ENCODE measurements around the gene RNF144A. TPM values are rescaled to one million over a fixed set of nuclear protein-coding genes. Genes with fewer than 3 reads are reported as not detected.

RNF144A gene
- total RNA-seq, 1 donor from 2014 or later: 23.5 TPM

DNA sequence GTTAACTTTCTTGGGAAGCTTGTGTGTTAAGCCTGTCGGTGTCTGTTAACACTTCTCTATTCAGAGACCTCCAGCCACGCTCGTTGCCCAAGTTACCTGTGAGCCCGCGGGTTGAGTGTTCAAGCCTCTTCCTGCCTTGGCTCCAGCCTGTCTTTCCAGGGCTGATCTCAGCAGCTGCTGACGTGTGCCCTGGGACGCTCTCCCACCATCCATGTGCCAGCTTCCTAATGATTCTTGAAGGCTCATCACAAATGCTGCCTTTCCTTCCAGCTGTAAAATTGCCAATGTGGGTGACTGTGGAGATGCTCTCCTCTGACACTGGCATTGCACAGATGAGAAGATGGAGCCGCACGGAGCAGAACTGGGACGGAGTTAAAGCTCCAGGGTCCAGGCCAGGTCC lies 6.1 kb downstream of the RNF144A start:
- Histone ChIP-seq H3K36me3 (ENCODE audit: control insufficient read depth, insufficient read depth, low read length) (no peaks in the 10 kb centered on the region), H3K4me3 (ENCODE audit: low read depth, low read length) (no peak overlapping the region), H3K27me3 (ENCODE audit: control insufficient read depth, insufficient read depth, low read length) (no peaks in the 10 kb centered on the region)
- no peak for DNase-seq (ENCODE audit: low read depth)
- TF ChIP-seq, protein P1, sequence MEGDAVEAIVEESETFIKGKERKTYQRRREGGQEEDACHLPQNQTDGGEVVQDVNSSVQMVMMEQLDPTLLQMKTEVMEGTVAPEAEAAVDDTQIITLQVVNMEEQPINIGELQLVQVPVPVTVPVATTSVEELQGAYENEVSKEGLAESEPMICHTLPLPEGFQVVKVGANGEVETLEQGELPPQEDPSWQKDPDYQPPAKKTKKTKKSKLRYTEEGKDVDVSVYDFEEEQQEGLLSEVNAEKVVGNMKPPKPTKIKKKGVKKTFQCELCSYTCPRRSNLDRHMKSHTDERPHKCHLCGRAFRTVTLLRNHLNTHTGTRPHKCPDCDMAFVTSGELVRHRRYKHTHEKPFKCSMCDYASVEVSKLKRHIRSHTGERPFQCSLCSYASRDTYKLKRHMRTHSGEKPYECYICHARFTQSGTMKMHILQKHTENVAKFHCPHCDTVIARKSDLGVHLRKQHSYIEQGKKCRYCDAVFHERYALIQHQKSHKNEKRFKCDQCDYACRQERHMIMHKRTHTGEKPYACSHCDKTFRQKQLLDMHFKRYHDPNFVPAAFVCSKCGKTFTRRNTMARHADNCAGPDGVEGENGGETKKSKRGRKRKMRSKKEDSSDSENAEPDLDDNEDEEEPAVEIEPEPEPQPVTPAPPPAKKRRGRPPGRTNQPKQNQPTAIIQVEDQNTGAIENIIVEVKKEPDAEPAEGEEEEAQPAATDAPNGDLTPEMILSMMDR (IDR thresholded peaks at IDR 0.05; ENCODE audit: insufficient read depth, low read length, poor library complexity, severe bottlenecking): no peak

DNA sequence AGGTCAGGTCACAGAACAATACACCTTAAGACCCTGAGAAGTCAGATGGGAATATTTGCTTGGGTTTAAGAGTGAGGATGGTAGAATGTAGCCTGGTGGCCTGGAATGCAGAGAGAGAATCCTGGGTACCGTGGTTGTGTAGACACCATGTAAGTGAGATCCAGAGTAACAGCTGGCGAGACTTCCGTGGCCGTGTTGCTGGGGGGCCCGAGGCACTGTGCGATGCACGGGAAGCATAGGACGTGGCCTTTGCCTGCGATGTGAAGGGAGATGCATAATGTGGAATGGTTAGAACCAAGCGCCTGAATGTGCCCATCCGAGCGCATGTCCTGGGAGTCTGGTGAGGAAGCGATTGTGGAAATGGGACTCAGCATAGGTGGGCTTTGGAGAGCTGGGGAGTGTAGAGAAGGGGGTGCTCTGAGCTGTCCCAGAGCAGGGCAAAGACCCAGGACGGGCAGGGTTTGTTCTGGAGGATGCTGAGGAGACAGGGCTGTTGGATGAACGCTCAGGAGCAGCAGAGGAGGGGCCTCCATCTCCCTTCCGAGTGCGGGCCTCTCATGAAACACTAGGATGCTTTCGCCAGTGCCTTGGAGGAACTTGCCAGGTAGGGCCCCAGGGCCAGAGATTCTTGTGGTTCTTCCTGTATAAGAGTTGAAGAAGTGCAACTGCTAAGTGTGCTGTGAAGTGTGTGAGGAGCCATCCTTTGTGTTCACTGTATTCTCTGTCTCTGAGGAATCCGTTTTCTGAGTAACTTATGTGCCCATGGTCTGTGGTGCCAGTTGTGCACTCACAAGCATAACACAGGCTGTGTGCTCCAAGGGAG lies 7.1 kb downstream of the RNF144A start:
- Histone ChIP-seq H3K36me3 (ENCODE audit: control insufficient read depth, insufficient read depth, low read length) (no peaks in the 10 kb centered on the region), H3K4me3 (ENCODE audit: low read depth, low read length) (no peak overlapping the region), H3K27me3 (ENCODE audit: control insufficient read depth, insufficient read depth, low read length) (no peaks in the 10 kb centered on the region)
- TF ChIP-seq, protein P1 (IDR thresholded peaks at IDR 0.05; ENCODE audit: insufficient read depth, low read length, poor library complexity, severe bottlenecking): no peak
- no peak for DNase-seq (ENCODE audit: low read depth)

DNA sequence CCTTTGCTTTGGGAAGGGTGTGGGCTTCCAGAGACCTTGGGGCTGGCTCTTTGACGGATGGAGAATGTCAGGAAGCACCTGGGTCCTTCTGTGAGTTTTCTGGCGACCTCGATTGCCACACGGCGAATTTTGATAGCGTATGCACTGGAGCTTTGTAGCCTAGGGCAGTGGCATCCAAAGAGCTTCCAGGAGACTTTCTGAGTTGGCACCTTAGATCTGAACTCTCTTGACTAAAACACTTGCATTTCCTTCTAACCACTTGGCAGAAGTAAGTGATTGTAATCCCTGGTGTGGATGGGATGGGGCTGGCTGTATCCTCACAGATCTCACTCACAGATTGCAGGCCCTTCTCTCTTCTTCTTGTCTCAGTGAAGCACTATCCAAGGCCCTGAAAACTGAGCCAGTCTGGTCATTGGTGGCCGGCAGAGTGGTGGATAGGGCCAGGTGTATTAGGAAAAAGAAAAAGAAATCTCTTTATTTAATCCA lies 7.8 kb downstream of the RNF144A start:
- TF ChIP-seq, protein P1 (IDR thresholded peaks at IDR 0.05; ENCODE audit: insufficient read depth, low read length, poor library complexity, severe bottlenecking): no peak
- no peak overlapping the region for H3K4me3 ChIP-seq (ENCODE audit: low read depth, low read length)
- no peaks in the 10 kb centered on the region for H3K27me3 ChIP-seq (ENCODE audit: control insufficient read depth, insufficient read depth, low read length)
- no peaks in the 10 kb centered on the region for H3K36me3 ChIP-seq (ENCODE audit: control insufficient read depth, insufficient read depth, low read length)
- no peak for DNase-seq (ENCODE audit: low read depth)

DNA sequence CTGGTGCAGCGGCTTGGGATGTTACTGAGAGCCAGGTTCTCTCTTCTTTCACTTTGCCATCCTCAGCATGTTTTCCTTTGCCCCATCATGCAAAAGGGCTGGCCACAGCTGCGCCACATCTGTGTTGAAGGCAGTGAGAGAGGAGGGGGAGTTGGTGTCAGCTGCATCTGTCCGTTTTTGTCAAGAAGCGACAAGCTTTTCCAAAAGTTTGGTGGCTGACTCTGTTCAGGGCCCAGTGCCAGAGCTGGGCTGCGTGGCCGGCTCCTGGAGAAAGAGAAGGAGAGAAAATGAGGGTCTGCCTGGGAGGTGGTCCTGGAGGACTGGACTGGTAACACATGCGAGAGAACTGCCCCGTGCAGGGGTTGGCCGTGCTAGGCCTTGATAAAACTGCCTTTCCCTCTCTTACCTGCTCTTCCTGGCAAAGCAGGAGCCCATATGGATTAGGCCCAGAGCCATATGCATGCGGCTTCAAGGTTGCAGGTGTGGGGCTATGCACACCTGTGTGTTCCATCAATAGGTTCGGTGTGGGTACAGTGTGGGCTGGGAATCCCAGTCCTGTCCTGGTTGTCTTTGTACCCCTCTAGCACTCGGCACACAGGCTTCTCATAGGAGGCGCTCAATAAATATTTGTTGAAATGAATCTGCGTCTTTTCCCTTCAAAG lies 9.0 kb downstream of the RNF144A start:
- TF ChIP-seq, protein P1 (IDR thresholded peaks at IDR 0.05; ENCODE audit: insufficient read depth, low read length, poor library complexity, severe bottlenecking): no peak
- H3K36me3 ChIP-seq (ENCODE audit: control insufficient read depth, insufficient read depth, low read length): no peaks in the 10 kb centered on the region
- no peak overlapping the region for H3K4me3 ChIP-seq (ENCODE audit: low read depth, low read length)
- no peak for DNase-seq (ENCODE audit: low read depth)
- no peaks in the 10 kb centered on the region for H3K27me3 ChIP-seq (ENCODE audit: control insufficient read depth, insufficient read depth, low read length)

DNA sequence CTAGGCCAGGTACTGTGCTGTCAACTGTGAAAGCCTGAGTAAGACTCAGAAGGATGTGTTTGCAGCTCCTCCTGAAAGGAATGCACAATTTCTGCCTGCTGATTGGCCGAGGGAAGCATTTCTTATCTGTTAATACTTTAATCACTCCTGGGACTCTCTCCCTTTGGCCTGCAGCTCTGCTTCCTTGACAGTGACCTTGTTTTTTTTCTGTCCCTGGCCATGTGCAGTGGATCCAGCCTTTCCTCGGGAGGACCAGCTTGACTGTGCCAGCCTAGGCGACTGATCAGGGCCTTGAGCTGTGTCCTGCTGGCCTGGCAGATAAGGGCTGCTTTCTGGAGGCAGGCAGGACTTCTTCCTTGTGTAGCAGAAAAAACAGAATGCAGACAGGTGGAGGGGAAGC lies 10.0 kb downstream of the RNF144A start:
- Histone ChIP-seq H3K27me3 (ENCODE audit: control insufficient read depth, insufficient read depth, low read length) (no peaks in the 10 kb centered on the region), H3K4me3 (ENCODE audit: low read depth, low read length) (no peak overlapping the region), H3K36me3 (ENCODE audit: control insufficient read depth, insufficient read depth, low read length) (no peaks in the 10 kb centered on the region)
- TF ChIP-seq, protein P1 (IDR thresholded peaks at IDR 0.05; ENCODE audit: insufficient read depth, low read length, poor library complexity, severe bottlenecking): no peak
- DNase-seq (ENCODE audit: low read depth): no peak
